ENCODE data around the gene PTPRG.

DNA sequence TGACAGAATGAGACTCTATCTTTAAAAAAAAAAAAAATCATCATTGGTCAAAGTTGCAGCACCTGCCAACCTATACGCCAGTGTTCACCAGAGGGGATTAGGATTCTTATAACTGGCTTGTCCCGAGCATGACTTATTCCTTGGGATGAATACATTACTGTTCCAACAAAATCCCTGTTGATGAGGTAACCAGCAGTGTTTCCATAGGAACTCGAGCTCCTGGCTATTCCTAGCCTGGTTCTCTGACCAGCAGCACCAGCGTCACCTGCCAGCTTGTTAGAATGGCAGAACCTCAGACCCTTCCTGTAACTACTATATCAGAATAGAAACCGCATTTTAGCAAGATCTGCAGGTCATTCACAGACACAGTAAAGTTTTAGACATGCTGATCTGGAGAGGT, 364.4 kb downstream of the PTPRG start:
- no peak for TF ChIP-seq POLR2A (IDR thresholded peaks at IDR 0.05)
- TF ChIP-seq, protein P1, sequence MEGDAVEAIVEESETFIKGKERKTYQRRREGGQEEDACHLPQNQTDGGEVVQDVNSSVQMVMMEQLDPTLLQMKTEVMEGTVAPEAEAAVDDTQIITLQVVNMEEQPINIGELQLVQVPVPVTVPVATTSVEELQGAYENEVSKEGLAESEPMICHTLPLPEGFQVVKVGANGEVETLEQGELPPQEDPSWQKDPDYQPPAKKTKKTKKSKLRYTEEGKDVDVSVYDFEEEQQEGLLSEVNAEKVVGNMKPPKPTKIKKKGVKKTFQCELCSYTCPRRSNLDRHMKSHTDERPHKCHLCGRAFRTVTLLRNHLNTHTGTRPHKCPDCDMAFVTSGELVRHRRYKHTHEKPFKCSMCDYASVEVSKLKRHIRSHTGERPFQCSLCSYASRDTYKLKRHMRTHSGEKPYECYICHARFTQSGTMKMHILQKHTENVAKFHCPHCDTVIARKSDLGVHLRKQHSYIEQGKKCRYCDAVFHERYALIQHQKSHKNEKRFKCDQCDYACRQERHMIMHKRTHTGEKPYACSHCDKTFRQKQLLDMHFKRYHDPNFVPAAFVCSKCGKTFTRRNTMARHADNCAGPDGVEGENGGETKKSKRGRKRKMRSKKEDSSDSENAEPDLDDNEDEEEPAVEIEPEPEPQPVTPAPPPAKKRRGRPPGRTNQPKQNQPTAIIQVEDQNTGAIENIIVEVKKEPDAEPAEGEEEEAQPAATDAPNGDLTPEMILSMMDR (IDR thresholded peaks at IDR 0.05): no peak

Data from adrenal gland (tissue), 5 donors.